HEK293T (cell line): ENCODE results near the gene PLS3.

Source experiments
- ARNT ChIP-seq: fragments of 450-650 bp; IDR thresholded peaks from 2 replicates; pipeline ENCODE4 v1.6.1; 2017; ENCODE audit warnings: mild to moderate bottlenecking
- ELF4 ChIP-seq: fragments of 450-650 bp; IDR thresholded peaks from 2 replicates; pipeline ENCODE4 v1.6.1; 2017; ENCODE audit warnings: antibody characterized with exemption
- FOXA1 ChIP-seq: fragments of 450-650 bp; IDR thresholded peaks from 2 replicates; pipeline ENCODE4 v1.6.1; 2016; ENCODE audit warnings: mild to moderate bottlenecking
- FOXK2 ChIP-seq: fragments of 450-650 bp; IDR thresholded peaks from 2 replicates; pipeline ENCODE4 v1.6.1; 2016; ENCODE audit warnings: mild to moderate bottlenecking
- FOXM1 ChIP-seq: fragments of 450-650 bp; IDR thresholded peaks from 2 replicates; pipeline ENCODE4 v1.6.1; 2017; ENCODE audit warnings: mild to moderate bottlenecking, borderline replicate concordance
- L3MBTL2 ChIP-seq: fragments of 450-650 bp; conservative IDR thresholded peaks from 2 replicates; pipeline ENCODE4 v1.6.1; 2016; ENCODE audit warnings: mild to moderate bottlenecking
- LEF1 ChIP-seq: fragments of 450-650 bp; IDR thresholded peaks from 2 replicates; pipeline ENCODE4 v1.6.1; 2017; ENCODE audit warnings: mild to moderate bottlenecking, borderline replicate concordance
- SP1 ChIP-seq: fragments of 450-650 bp; IDR thresholded peaks from 2 replicates; pipeline ENCODE4 v1.6.1; 2017
- SUZ12 ChIP-seq: fragments of 450-650 bp; IDR thresholded peaks from 2 replicates; pipeline ENCODE4 v1.6.1; 2016; ENCODE audit warnings: mild to moderate bottlenecking
- ZNF384 ChIP-seq: fragments of 450-650 bp; IDR thresholded peaks from 2 replicates; pipeline ENCODE4 v1.6.1; 2016
- TF ChIP-seq, protein P1 (sequence below): fragments of 450-650 bp; IDR thresholded peaks from 2 replicates; pipeline ENCODE4 v1.6.1; 2016

DNA sequence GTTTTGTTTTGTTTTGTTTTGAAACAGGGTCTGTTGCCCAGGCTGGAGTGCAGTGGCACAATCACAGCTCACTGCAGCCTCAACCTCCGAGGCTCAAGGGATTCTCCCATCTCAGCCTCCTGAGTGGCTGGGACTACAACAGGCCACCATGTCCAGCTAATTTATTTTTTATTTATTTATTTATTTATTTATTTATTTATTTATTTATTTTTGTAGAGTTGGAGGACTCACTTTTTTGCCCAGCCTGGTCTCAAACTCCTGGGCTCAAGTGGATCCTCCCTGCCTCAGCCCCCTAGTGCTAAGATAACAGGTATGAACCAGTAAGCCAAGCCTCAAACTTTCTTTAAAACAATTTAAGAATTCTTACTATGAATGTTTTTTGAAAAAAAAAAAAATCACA lies 26.6 kb upstream of the PLS3 start:
- TF ChIP-seq ZNF384, result no peak
- TF ChIP-seq SUZ12, result no peak
- no peak for TF ChIP-seq LEF1
- no peak for TF ChIP-seq FOXK2
- no peak for TF ChIP-seq ARNT
- no peak for TF ChIP-seq SP1
- TF ChIP-seq, protein P1, sequence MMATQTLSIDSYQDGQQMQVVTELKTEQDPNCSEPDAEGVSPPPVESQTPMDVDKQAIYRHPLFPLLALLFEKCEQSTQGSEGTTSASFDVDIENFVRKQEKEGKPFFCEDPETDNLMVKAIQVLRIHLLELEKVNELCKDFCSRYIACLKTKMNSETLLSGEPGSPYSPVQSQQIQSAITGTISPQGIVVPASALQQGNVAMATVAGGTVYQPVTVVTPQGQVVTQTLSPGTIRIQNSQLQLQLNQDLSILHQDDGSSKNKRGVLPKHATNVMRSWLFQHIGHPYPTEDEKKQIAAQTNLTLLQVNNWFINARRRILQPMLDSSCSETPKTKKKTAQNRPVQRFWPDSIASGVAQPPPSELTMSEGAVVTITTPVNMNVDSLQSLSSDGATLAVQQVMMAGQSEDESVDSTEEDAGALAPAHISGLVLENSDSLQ, result no peak
- no peak for TF ChIP-seq FOXA1
- TF ChIP-seq FOXM1, result no peak
- no peak for TF ChIP-seq L3MBTL2
- no peak for TF ChIP-seq ELF4
